ENCODE results near the gene INCENP.
"Not testable (repeated sequence)": the region's sequence is repeated elsewhere in the genome, so short reads cannot be mapped to it uniquely, and the experiment has no call there.

The INCENP gene

GRCh38 chr11:62190011-62190410, 66.2 kb downstream of the INCENP start, which contains the start of gene SCGB1D1:
Gene SCGB1D1 (plus strand): TSS chr11:62190216. CDS start chr11:62190285, 69 bp downstream.
- H3K4me3 Mint-ChIP-seq, result no peak within 1 kb of the TSS
- H3K9me3 Mint-ChIP-seq, result no peaks in the 10 kb centered on the region
- H3K27ac Mint-ChIP-seq, result no peak within 1 kb of the TSS
- H3K4me1 Mint-ChIP-seq (ENCODE audit: low read depth), result no peaks in the 10 kb centered on the region
- H3K27me3 Mint-ChIP-seq, result peaks cover 20% of the 10 kb centered on the region
- intact Hi-C loops (cut with micrococcal nuclease), result no loop called here
- no peaks in the 10 kb centered on the region for H3K36me3 Mint-ChIP-seq (ENCODE audit: low read depth)

- Mint-ChIP-seq H3K27ac (no peak overlapping the region), H3K27me3 (peaks cover 29% of the 10 kb centered on the region), H3K36me3 (ENCODE audit: low read depth) (no peaks in the 10 kb centered on the region), H3K4me3 (no peak overlapping the region), H3K4me1 (ENCODE audit: low read depth) (no peaks in the 10 kb centered on the region), H3K9me3 (no peaks in the 10 kb centered on the region)
- intact Hi-C loops (cut with micrococcal nuclease), result no loop called here
Measured at GRCh38 chr11:62193952-62194351, 70.1 kb downstream of the INCENP start.

- H3K9me3 Mint-ChIP-seq; H3K4me1 Mint-ChIP-seq (ENCODE audit: low read depth); intact Hi-C loops (cut with micrococcal nuclease); H3K36me3 Mint-ChIP-seq (ENCODE audit: low read depth); H3K4me3 Mint-ChIP-seq; H3K27ac Mint-ChIP-seq: not testable (repeated sequence)
- H3K27me3 Mint-ChIP-seq, result peaks cover 27% of the 10 kb centered on the region
Measured at GRCh38 chr11:62195010-62195409, 71.2 kb downstream of the INCENP start.

GRCh38 chr11:62195945-62196344, 72.1 kb downstream of the INCENP start:
- Mint-ChIP-seq H3K36me3 (ENCODE audit: low read depth) (no peaks in the 10 kb centered on the region), H3K27me3 (peaks cover 28% of the 10 kb centered on the region), H3K4me3 (no peak overlapping the region), H3K9me3 (no peaks in the 10 kb centered on the region), H3K27ac (no peak overlapping the region), H3K4me1 (ENCODE audit: low read depth) (no peaks in the 10 kb centered on the region)
- intact Hi-C loops (cut with micrococcal nuclease), result no loop called here

- peaks cover 22% of the 10 kb centered on the region for H3K27me3 Mint-ChIP-seq
- H3K9me3 Mint-ChIP-seq; H3K4me1 Mint-ChIP-seq (ENCODE audit: low read depth); H3K27ac Mint-ChIP-seq; intact Hi-C loops (cut with micrococcal nuclease); H3K4me3 Mint-ChIP-seq; H3K36me3 Mint-ChIP-seq (ENCODE audit: low read depth): not testable (repeated sequence)
Measured at GRCh38 chr11:62197400-62197799, 73.6 kb downstream of the INCENP start.

- intact Hi-C loops (cut with micrococcal nuclease), result no loop called here
- Mint-ChIP-seq H3K9me3 (no peaks in the 10 kb centered on the region), H3K4me1 (ENCODE audit: low read depth) (no peaks in the 10 kb centered on the region), H3K27ac (no peak overlapping the region), H3K36me3 (ENCODE audit: low read depth) (no peaks in the 10 kb centered on the region), H3K27me3 (peaks cover 5% of the 10 kb centered on the region), H3K4me3 (no peak overlapping the region)
Measured at GRCh38 chr11:62201376-62201775, 77.6 kb downstream of the INCENP start.
